SK-N-SH (cell line): ENCODE data around the gene RADIL. TPM values are rescaled to one million over a fixed set of nuclear protein-coding genes. Genes with fewer than 3 reads are reported as not detected.

Experiments used
- CTCF ChIA-PET: fragments of 300-600, 350-600 bp; formaldehyde crosslinking; extraction: SDS; loops from one replicate; lab custom pipeline; 2021; lab: Yijun Ruan, JAX
- POLR2A ChIA-PET: fragments of 350-600 bp; sonication (Branson Sonifier 250); formaldehyde crosslinking; extraction: SDS; loops from one replicate; lab custom pipeline; 2020; ENCODE audit warnings: antibody characterized with exemption, inconsistent platforms; lab: Yijun Ruan, JAX
- DNase-seq: peaks from one replicate; pipeline ENCODE4 v3.0.0; 2012
- H2AFZ ChIP-seq: fragments of 200-600 bp; sonication (generic); 2 replicates; pipeline ENCODE4 v1.8.1; 2016; ENCODE audit warnings: antibody characterized with exemption, mild to moderate bottlenecking, low read depth
- H3F3A ChIP-seq: fragments of 200-600 bp; sonication (generic); replicated peaks from 2 replicates; pipeline ENCODE3; 2016; ENCODE audit warnings: antibody characterized with exemption, mild to moderate bottlenecking; ENCODE audit not compliant: insufficient read depth
- H3K27ac ChIP-seq, 2 experiments: fragments of 200-500 bp in 1 of 2; fragments of 200-600 bp in 1 of 2; sonication (Bioruptor generic) in 1 of 2; sonication (generic), shearing (Covaris generic) in 1 of 2; 2 replicates each; pipeline versions ENCODE4 v1.5.1 to v1.6.1; 2014 to 2016; ENCODE audit warnings: low read depth in 2 of 2, inconsistent platforms in 1 of 2, low read length in 1 of 2, mild to moderate bottlenecking in 1 of 2, mixed read lengths in 1 of 2
- H3K27me3 ChIP-seq: fragments of 200-600 bp; sonication (generic), shearing (Covaris generic); 2 replicates; pipeline ENCODE4 v1.6.1; 2016; ENCODE audit warnings: mixed run types; ENCODE audit not compliant: insufficient read depth
- H3K36me3 ChIP-seq, 2 experiments: fragments of 200-500 bp in 1 of 2; fragments of 200-600 bp in 1 of 2; sonication (Bioruptor generic) in 1 of 2; sonication (generic) in 1 of 2; replicated peaks in 1 of 2; 2 replicates each; pipeline versions ENCODE3 to v1.5.1; 2014 to 2016; ENCODE audit warnings: low read length in 1 of 2, mild to moderate bottlenecking in 1 of 2; ENCODE audit not compliant: insufficient read depth in 2 of 2, control insufficient read depth in 1 of 2
- H3K4me1 ChIP-seq, 2 experiments: fragments of 200-500 bp in 1 of 2; fragments of 200-600 bp in 1 of 2; sonication (Bioruptor generic) in 1 of 2; sonication (generic), shearing (Covaris generic) in 1 of 2; 2 replicates each; pipeline versions ENCODE4 v1.5.1 to v1.6.1; 2014 to 2016; ENCODE audit warnings: low read depth in 1 of 2, low read length in 1 of 2, mixed run types in 1 of 2; ENCODE audit not compliant: insufficient read depth in 2 of 2, control insufficient read depth in 1 of 2
- H3K4me2 ChIP-seq: fragments of 200-600 bp; sonication (generic), shearing (Covaris generic); 2 replicates; pipeline ENCODE4 v1.6.1; 2017; ENCODE audit warnings: mixed run types
- H3K4me3 ChIP-seq, 2 experiments: fragments of 200-500 bp in 1 of 2; fragments of 200-600 bp in 1 of 2; sonication (Bioruptor generic) in 1 of 2; sonication (generic), shearing (Covaris generic) in 1 of 2; 2 replicates each; pipeline versions ENCODE4 v1.5.1 to v1.8.1; 2014 to 2016; ENCODE audit warnings: low read depth in 2 of 2, inconsistent platforms in 1 of 2, low read length in 1 of 2, mild to moderate bottlenecking in 1 of 2, mixed read lengths in 1 of 2, moderate library complexity in 1 of 2
- H3K79me2 ChIP-seq: fragments of 200-600 bp; sonication (generic); 2 replicates; pipeline ENCODE4 v1.8.1; 2017; ENCODE audit warnings: mild to moderate bottlenecking; ENCODE audit not compliant: insufficient read depth
- H3K9ac ChIP-seq: fragments of 200-600 bp; sonication (generic); 2 replicates; pipeline ENCODE4 v1.6.1; 2017; ENCODE audit warnings: mixed run types
- H3K9me2 ChIP-seq: fragments of 200-600 bp; sonication (generic); 2 replicates; pipeline ENCODE4 v1.6.1; 2017; ENCODE audit warnings: mixed run types
- H3K9me3 ChIP-seq: fragments of 200-600 bp; sonication (generic); 2 replicates; pipeline ENCODE4 v1.6.1; 2017; ENCODE audit warnings: mixed run types, mild to moderate bottlenecking, moderate library complexity
- H4K20me1 ChIP-seq: fragments of 200-600 bp; sonication (generic); 2 replicates; pipeline ENCODE4 v1.6.1; 2017; ENCODE audit warnings: mild to moderate bottlenecking, mixed run types; ENCODE audit not compliant: insufficient read depth
- CTCF ChIP-seq: fragments of 200-600 bp; sonication (generic); IDR thresholded peaks from 2 replicates; pipeline ENCODE4 v1.6.1; 2017; ENCODE audit warnings: antibody characterized with exemption, mild to moderate bottlenecking, moderate library complexity
- EP300 ChIP-seq, 2 experiments: IDR thresholded peaks; 2 replicates each; pipeline versions ENCODE4 v1.4.0 to v1.6.1; 2012; ENCODE audit warnings: borderline replicate concordance in 1 of 2, low read depth in 1 of 2, low read length in 1 of 2
- FOSL2 ChIP-seq: IDR thresholded peaks from 2 replicates; pipeline ENCODE4 v1.4.0; 2012; ENCODE audit warnings: low read depth, mild to moderate bottlenecking, moderate library complexity, borderline replicate concordance
- FOXJ3 ChIP-seq: sonication (generic); formaldehyde crosslinking; IDR thresholded peaks from 2 replicates; pipeline ENCODE4 v1.5.1; 2020; ENCODE audit warnings: mild to moderate bottlenecking, missing genetic modification reagents
- FOXM1 ChIP-seq: IDR thresholded peaks from 2 replicates; pipeline ENCODE4 v1.4.0; 2012; ENCODE audit warnings: low read depth, mild to moderate bottlenecking
- GABPA ChIP-seq: IDR thresholded peaks from 2 replicates; pipeline ENCODE4 v1.4.0; 2012; ENCODE audit warnings: low read depth, mild to moderate bottlenecking
- MEF2A ChIP-seq: IDR thresholded peaks from 2 replicates; pipeline ENCODE4 v1.4.0; 2012; ENCODE audit warnings: low read depth, borderline replicate concordance
- MXI1 ChIP-seq: IDR thresholded peaks from 2 replicates; pipeline ENCODE4 v1.6.1; 2012; ENCODE audit warnings: mild to moderate bottlenecking, low read depth, low read length, improper control_type of control experiment
- PBX3 ChIP-seq: IDR thresholded peaks from 2 replicates; pipeline ENCODE4; 2012
- POLR2AphosphoS5 ChIP-seq: IDR thresholded peaks from 2 replicates; pipeline ENCODE4 v1.6.1; 2012; ENCODE audit warnings: low read depth, low read length
- REST ChIP-seq: IDR thresholded peaks from 2 replicates; pipeline ENCODE4 v1.6.1; 2012; ENCODE audit warnings: mild to moderate bottlenecking, low read depth, low read length, moderate library complexity
- RFX5 ChIP-seq: IDR thresholded peaks from 2 replicates; pipeline ENCODE4 v1.6.1; 2012; ENCODE audit warnings: mild to moderate bottlenecking, improper control_type of control experiment, low read length
- RXRA ChIP-seq: IDR thresholded peaks from 2 replicates; pipeline ENCODE4 v1.4.0; 2012; ENCODE audit warnings: low read depth, mild to moderate bottlenecking, borderline replicate concordance
- SIN3A ChIP-seq: IDR thresholded peaks from 2 replicates; pipeline ENCODE4 v1.6.1; 2012; ENCODE audit warnings: low read depth, mild to moderate bottlenecking, low read length, moderate library complexity, borderline replicate concordance
- TEAD4 ChIP-seq: IDR thresholded peaks from 2 replicates; pipeline ENCODE4 v1.4.0; 2012; ENCODE audit warnings: mild to moderate bottlenecking, borderline replicate concordance; ENCODE audit not compliant: insufficient read depth
- WGBS: methylation state at CpG from one replicate; pipeline ENCODE4 v1.1.6; 2017; ENCODE audit warnings: low lambda C conversion rate; 5-methylcytosine and 5-hydroxymethylcytosine counted together
- polyA plus RNA-seq, 3 experiments: library from polyadenylated mRNA; depleted of rRNA; stranded (reverse); fragments of >200 nt; gene quantifications; 2 replicates each; pipeline ENCODE4 v1.2.3, GENCODE V29; 2012

Gene RADIL
- polyA plus RNA-seq, 1 of the 3 experiments (the other 2 are of a cell fraction): 4.3 TPM

DNA sequence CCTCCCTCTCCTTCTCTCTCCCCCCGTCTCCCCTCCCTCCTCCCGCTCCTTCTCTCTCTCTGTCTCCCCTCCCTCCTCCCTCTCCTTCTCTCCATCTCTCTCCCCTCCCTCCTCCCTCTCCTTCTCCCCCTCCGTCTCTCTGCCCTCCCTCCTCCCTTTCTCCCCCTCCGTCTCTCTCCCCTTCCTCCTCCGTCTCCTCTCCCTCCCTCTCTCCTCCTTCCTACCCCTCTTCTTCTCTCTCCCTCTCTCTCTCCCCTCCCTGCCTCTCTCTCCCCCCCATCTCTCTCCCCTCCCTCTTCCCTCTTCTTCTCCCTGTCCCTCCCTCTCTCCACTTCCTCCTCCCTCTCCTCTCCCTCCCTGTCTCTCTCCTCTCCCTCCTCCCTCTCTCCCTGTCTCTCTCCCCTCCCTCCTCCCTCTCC, 75.9 kb downstream of the RADIL start (continued):
- no peak for TF ChIP-seq EP300 (IDR thresholded peaks at IDR 0.05; ENCODE audit: borderline replicate concordance in 1 of 2, low read depth in 1 of 2, low read length in 1 of 2)
- TF ChIP-seq GABPA: no peak
- no peak for TF ChIP-seq RXRA
- TF ChIP-seq FOXJ3 (CRISPR knock-in tag): no peak
- TF ChIP-seq, all 33 proteins: peak for 0

DNA sequence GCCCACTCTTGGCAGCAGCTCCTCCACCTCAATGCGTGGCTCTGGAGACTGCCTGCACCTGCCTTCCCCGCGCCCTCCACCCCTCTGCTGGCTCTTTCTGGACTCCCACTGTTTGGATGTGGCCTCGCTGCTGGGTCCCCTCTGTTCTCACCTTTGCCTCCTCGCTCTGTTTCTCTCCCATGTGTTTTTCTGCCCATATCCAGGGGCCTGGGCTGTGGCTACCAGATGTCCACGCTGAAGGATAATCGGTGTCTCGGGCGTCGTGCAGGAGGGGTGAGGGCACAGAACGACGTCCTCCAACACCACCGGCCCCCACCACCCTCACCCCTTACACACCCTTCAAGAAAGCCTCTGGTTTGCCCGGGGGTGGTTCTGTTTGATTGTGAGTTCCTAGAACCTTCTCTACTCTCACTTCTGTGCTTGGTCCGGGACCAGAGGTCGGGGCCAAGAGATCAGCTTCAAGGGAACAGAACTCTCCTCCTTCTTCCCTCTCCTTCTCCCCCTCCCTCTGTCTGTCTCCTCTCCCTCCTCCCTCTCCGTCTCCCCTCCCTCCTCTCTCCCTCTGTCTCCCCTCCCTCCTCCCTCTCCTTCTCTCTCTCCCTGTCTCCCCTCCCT, 76.4 kb downstream of the RADIL start:
- 80% methylated on average over 17 of the region's 17 CpGs for WGBS
- Histone ChIP-seq H2AFZ (no peak overlapping the region), H3K4me2 (no peak overlapping the region), H3F3A (peaks cover 3% of the 10 kb centered on the region), H3K4me1 (no peaks in the 10 kb centered on the region), H4K20me1 (no peaks in the 10 kb centered on the region), H3K4me3 (no peak overlapping the region), H3K36me3 (no peaks in the 10 kb centered on the region), H3K27me3 (no peaks in the 10 kb centered on the region), H3K27ac (no peak overlapping the region), H3K9ac (no peak overlapping the region), H3K9me2 (no peaks in the 10 kb centered on the region), H3K9me3 (no peaks in the 10 kb centered on the region), H3K79me2 (no peaks in the 10 kb centered on the region)
- no peak for TF ChIP-seq CTCF
- TF ChIP-seq PBX3: no peak
- no peak for DNase-seq
- CTCF ChIA-PET: interaction anchor here (1.4 to 3.4 kb wide), 2 partner anchors 9 to 76 kb away, joined by 11 read pairs; partner anchors contain the start of gene RADIL
- POLR2A ChIA-PET: no interaction called here

- DNase-seq: no peak
- Histone ChIP-seq H3K9me3 (no peaks in the 10 kb centered on the region), H3K79me2 (no peaks in the 10 kb centered on the region), H3K4me3 (no peak overlapping the region), H3K9me2 (no peaks in the 10 kb centered on the region), H3K27me3 (no peaks in the 10 kb centered on the region), H3K27ac (no peak overlapping the region), H3K36me3 (no peaks in the 10 kb centered on the region), H3F3A (peaks cover 3% of the 10 kb centered on the region), H4K20me1 (no peaks in the 10 kb centered on the region), H3K4me2 (no peak overlapping the region), H3K9ac (no peak overlapping the region), H3K4me1 (no peaks in the 10 kb centered on the region), H2AFZ (no peak overlapping the region)
- 90% methylated on average over 8 of the region's 8 CpGs for WGBS
- ChIA-PET CTCF (interaction anchor here (1.2 to 3.4 kb wide), 5 partner anchors 8 to 280 kb away, joined by 3 to 11 read pairs (median 4); partner anchors contain the start of gene RADIL), POLR2A (interaction anchor here (1.0 kb wide), 1 partner anchor 31 kb away, joined by 3 read pairs; the partner anchor contains the start of gene AP5Z1)
- TF ChIP-seq RFX5 (no peak), PBX3 (no peak), FOXM1 (no peak), FOSL2 (no peak), SIN3A (no peak), MEF2A (no peak), POLR2AphosphoS5 (no peak), REST (no peak), TEAD4 (no peak), MXI1 (no peak)
Observed at GRCh38 chr7:4805984-4806300, 77.6 kb downstream of the RADIL start.
